ENCODE results near the gene NKX2-4.

- TF ChIP-seq CTCF (IDR thresholded peaks at IDR 0.05; ENCODE audit: poor library complexity) (no peak), EZH2 (IDR thresholded peaks at IDR 0.05; ENCODE audit: borderline replicate concordance) (no peak), EZH2phosphoT487 (IDR thresholded peaks at IDR 0.05; ENCODE audit: low read depth, severe bottlenecking, unreplicated experiment) (no peak)
Observed at GRCh38 chr20:21399005-21399475, 1.7 kb upstream of the NKX2-4 start.

All from hepatocyte (in vitro differentiated cells).